Stimulated activated CD4-positive, alpha-beta T cell treated with anti-CD3 and anti-CD28 coated beads, Interleukin-1b, Interleukin-23, amount 100 ng/mL, for 4 hours (primary cell): ENCODE data around the gene WIPF1.

ENCODE experiments used
- DNase-seq, 2 donors: peaks; one replicate each; pipeline ENCODE4 v3.0.0-alpha.2; 2020; ENCODE audit warnings: low read depth in 2 of 2

WIPF1 gene

DNA sequence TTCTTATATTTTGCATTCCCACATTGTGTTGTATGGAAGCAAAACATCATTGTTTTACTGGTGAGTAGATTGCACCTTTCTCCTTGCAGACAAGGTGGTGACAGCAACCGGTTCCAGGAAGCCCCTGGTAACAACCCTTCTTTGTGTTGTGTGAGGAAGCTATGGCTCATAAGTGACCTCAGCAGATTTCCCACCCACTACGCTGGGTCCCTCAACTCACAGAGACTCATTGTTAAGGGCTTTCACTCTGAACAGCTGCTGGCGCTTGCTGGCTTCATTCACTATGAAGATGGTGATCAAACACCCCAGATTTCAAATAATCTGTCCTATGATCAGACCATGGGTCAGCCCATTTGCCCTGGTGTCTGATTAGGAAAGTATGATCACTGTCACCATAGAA is 53.4 kb downstream of the WIPF1 start:
- DNase-seq = no peak

DNA sequence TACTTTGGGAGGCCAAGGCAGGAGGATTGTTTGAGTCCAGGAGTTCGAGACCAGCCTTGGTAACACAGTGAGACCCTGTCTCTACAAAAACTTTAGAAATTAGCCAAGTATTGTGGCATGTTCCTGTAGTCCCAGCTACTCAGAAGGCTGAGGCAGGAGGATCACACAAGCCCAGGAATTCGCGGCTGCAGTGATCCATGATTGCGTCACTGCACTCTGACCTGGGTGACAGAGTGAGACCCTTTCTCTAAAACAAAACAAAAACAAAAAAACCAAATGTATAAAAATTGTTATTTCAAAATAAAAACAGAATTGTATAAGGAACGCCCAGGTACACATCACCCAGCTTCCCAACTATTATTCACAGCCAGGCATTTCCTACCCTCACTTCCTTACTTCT is 56.7 kb downstream of the WIPF1 start:
- DNase-seq = no peak

DNA sequence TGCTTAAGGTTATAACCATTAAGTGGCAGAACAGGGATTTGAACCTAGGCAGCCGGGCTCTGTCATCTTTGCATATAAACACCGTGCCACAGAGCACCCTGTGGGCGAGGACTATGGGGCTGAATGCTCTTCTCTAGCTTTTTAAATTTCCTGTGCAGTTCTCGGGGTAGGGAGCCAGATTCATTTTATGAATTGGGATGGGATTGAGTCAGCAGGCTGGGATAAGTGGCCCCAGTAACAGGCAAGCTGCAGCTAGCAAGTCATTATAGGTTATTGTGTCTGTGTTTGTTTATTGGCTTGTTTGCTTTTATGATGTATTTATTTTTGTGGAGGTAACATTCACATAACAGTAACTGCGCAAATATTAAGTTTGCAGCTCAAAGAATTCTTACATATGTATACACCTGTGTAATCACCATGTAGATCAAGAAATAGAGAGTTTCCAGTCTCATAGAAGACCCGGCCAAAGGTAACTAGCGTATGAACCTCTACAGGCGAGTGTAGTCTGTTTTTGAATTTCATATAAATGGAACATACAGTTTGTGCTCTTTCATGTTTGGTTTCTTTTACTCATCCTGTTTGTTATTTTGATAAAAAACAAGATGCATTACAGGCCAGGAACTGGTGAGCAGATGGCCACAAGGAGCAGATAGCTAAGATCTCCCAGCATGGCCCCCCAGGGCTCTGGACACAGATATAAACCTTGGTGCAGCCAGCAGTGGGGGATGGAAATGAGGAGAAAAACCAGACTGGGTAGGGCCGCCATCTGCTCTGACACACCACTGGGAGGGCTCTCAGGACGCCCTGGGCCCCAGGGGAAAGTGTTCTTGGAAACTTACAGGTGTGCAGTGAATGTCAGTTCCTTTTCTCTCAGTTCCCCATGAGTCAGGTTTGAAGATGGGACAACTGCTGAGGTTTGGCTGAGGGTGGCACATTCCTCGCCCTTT is 61.6 kb downstream of the WIPF1 start:
- no peak for DNase-seq

DNA sequence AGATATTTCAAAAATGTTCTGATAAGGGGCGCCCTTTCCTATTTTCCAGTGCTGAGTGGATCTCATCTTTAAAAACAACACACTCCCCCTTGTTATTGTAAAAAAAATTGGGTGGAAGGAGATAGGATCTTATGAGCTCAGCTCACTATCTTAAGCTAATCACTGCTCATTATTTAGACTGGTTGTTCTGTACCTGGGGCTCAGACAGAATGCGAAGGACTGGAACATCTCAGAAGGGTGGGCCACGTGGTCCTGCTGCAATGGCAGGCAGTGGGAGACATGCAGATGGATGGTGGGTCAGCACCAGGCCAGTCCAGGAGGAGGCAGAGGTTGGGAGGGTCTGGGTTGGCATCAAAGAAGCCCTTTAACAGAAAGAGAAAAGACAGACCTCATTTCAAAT is 62.5 kb downstream of the WIPF1 start:
- no peak for DNase-seq

DNA sequence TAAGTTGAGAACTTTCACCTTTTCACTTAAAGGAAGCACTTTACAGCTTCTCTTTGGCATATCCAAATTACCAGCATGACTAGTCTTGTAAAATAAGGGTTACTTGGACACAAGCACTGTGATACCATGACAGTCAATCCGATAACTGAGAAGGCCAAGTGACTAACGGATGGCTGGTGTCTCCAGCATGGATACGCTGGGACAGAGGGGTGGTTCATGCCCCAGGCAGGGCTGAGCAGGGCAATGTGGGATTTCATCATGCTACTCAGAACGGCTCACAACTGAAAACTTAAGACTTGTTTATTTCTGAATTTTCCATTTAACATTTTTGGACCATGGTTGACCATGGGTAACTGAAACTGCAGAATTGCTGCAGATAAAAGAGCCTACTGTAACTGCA is 67.7 kb downstream of the WIPF1 start:
- DNase-seq = no peak

DNA sequence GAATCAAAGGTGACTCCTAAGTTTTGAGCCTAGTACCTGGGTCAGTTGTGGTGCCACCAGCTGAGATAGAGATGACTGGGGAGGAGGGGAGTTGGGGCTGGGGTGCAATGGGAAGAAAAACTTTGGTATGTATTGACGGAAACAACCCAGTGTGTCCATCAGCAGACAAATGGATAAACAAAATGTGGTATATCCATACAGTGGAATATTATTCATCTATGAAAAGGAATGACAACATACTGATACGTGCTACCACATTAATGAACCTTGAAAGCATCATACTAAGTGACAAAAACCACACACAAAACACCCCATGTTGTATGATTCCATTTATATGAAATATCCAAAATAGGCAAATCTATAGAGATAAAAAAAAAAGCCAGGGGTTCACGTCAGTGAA is 69.6 kb downstream of the WIPF1 start:
- no peak for DNase-seq

DNA sequence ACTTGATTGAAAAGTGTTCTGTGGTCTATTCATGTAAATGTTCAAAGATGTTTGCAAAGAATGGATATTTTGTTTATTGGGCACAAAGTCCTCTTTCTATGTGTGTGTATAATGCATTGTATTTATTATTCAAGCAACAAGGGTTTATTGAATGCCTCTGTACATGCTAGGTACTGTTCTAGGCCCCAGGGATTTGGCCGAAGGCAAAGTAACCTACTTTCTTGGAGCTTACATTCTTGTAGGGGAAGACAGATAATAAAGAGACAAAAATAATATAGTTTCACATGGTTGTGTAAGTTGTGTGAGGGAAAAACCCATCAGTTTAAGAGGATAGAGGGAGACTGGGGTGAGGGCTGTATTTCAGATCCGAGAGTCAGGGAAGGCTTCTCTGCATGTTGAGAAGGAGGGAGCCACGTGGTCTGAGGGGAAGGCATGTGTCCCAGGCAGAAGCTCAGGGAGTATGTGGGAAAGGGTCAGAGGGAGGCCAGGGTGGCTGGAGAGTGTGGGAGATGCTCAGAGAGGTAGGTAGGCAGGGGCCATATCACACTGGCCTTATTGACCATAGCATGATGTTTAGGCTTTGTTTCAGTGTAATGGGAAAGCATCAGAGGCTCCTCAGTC is 70.4 kb downstream of the WIPF1 start:
- no peak for DNase-seq

DNA sequence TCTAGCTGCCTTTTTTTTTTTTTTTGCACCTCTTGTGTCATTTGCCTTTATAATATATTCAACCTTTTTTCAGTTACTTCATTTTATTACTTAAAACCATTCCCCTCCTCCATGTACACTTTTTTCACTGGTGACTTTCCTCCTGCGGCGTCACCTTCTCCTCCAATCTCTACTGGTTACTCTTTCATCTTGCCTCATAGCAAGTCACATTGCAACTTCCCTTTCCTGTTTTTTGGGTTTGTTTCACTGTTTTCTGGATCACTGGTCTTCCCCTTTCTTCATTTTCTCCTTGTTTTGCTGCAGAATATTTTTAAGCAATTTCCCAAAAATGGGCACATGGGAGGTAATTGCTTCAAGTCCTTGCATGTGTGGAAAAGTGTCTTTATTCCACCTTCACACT is 73.1 kb downstream of the WIPF1 start:
- DNase-seq = no peak

DNA sequence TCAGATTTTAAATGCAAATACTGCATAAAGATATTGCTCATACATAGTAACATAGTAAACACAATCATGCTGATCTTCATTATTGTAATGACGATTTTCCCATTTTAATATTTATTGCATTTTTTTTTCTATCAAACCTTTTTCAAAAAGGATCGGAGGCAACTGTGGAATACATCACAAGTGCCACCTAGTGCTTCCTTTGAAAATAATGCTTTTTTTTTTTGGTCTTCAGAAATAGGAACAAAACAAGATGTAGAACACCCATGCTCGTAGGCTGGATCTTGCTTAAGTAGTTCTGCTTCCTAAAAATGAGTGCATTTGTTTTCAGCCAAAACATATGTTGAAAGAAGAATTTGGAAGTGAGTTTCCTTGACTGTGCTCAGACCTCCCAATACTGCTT is 75.1 kb downstream of the WIPF1 start:
- DNase-seq = no peak

DNA sequence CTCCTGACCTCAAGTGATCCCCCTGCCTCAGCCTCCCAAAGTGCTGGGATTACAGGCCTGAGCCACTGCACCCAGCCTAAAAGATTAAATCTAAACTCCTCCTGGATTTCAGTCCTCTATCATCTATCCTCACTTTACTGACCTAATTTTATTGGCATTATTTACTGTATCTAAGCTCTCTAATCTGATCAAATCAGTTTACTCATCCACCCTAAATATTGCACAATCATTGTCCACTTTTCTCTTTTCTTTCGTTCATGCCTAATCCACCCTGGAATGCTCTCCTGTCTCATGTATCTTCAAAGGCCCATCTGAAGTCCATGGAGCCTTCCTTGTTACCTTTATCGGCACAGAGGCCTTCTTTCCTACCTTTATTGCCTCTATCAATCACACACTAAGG is 79.2 kb downstream of the WIPF1 start:
- DNase-seq = no peak

DNA sequence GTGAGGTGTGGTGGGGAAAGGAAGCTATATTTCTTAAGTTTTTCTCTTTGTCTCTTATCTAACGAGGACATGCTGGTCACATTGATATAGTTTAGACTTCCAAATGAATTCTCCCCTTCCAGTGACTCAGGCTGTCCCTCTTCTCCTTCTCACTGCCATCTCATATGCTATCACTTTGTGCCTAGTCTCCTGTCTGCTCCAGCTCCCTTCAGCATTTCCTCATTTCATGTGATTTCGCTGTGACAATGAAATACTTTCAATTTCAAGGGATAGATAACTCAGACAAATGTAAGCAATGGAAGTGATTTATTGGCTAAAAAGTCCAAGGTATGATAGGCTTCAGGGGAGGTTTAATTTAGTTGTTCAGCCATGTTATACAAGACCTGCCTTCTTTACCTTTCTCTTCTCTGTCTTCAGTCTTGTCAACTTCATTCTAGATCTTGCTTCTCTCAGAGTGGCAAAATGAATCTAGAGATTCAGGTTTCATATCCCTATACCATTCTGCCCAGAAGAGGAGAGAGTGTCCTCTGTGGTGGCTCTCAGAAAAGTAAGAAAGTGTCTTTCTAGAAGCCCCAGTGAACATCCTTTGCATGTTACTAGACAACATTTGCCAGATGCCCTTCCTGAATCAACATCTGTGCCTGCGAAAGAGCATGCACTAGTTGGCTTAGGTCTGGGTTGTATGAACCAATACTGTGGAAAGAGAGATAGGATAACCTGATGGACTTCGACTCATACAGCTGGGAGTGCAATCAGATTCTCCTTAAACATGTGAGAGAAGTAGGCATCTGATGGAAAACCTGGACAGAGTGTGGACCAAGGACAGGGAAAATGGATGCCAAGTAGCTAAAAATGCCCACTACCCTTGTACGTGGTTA is 80.9 kb downstream of the WIPF1 start:
- DNase-seq = no peak

DNA sequence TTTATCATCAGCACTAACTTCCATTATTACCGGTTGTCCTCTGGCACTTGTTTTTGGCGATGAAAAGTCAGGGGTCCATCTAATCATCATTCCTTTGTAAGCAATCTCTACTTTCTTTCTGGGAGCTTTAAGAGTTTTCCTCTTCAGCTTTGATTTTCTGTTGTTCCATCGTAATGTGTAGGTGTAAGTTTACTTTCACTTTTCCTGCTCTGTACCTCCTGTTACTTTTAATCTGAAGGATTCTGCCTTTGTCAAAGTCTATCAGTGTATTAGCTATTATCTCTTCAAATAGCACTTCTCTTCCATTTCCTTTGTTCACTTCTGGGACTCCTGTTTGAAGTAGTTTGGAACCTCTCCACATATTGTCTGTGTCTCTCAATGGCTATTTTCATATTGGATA is 85.3 kb downstream of the WIPF1 start:
- DNase-seq = no peak

DNA sequence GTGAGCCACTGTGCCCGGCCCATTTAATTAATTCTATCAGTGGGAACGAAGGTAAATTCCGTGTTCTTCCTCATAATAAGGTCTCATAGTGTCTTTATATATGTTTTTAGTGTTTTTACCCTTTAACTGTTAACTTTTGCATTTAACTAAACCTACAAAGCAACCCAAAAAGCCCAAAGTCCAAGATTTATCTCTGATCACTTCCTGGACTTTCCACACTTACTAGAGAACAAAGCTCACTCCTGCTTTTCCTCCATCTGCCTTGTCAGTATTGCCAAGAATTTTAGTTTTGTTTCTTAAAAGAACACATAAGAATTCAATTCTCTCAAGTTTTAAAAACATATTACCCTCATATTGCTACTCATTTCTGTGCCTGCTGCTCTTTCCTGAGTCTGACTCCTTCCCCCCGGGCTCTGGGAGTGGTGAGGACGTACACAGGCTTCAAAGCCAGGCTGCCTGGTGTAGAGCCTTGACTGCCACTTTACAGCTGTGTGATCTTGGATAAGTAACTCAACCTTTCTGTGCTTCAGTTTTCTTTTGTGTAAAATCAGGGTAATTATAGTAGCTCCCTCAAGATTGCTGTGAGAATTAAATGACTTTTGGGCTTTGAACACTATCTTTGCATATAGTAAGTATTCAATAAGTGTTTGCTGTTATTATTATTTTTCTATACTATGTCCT is 85.9 kb downstream of the WIPF1 start:
- no peak for DNase-seq

DNA sequence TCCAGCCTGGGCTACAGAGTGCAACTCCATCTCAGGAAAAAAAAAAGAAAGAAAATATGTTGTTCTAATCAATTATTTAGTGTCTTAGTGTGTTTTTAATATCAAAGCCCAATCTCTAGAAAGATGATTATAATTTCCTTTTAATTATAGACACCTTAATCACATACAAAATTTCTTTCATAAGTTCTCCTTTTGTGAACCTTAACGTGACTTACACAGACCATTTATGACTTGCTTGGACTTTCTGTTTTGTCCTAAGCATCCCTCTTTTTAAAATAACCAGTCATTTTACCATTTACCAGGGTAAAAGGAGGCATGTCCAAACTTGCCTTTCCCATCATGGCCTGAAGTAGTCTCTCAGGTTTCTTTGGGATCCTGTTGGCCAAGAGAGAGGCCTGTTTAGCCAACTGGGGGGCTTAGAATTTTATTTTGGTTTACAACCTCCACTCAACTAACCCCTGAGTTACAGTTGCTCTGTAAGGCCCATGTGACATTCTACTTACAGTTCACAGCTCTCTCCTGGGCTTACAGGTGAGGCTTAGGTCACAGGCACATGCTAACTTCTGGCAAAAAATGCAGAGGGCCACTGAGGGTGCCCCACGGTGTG is 86.9 kb downstream of the WIPF1 start:
- no peak for DNase-seq
